H1 (cell line): ENCODE measurements around the gene DOP1B. TPM values are rescaled to one million over a fixed set of nuclear protein-coding genes. Genes with fewer than 3 reads are reported as not detected.

Source experiments
- CTCF ChIA-PET: fragments of 300-600 bp; sonication (Branson Sonifier 250); formaldehyde crosslinking; loops from one replicate; lab custom pipeline; 2021; ENCODE audit not compliant: partially characterized antibody; lab: Charles Lee
- POLR2A ChIA-PET: fragments of 300-600 bp; sonication (Branson Sonifier 250); formaldehyde crosslinking; loops from one replicate; lab custom pipeline; 2021; ENCODE audit warnings: inconsistent platforms; ENCODE audit not compliant: partially characterized antibody; lab: Charles Lee
- DNase-seq, 2 experiments: peaks; one replicate each; pipeline versions ENCODE4 v3.0.0 to v3.0.0-alpha.2; 2010 to 2022; ENCODE audit warnings: low spot score in 2 of 2, low read depth in 1 of 2, mixed read lengths in 1 of 2
- FAIRE-seq: peaks from 2 replicates; lab custom pipeline; 2011; peaks lifted over from hg19 to GRCh38; lab: Jason Lieb, UNC
- H2AFZ ChIP-seq: 2 replicates; pipeline ENCODE4 v1.8.1; 2012; ENCODE audit warnings: low read length, inconsistent platforms
- H2AK5ac ChIP-seq: 2 replicates; pipeline ENCODE4 v1.6.1; 2013; ENCODE audit warnings: low read depth, low read length
- H2BK120ac ChIP-seq: replicated peaks from 2 replicates; pipeline ENCODE3; 2013; ENCODE audit warnings: low read depth, low read length, inconsistent platforms
- H2BK12ac ChIP-seq: 2 replicates; pipeline ENCODE4 v1.6.1; 2013; ENCODE audit warnings: low read depth, low read length
- H2BK15ac ChIP-seq: 2 replicates; pipeline ENCODE4 v1.6.1; 2013; ENCODE audit warnings: low read length
- H2BK20ac ChIP-seq: 2 replicates; pipeline ENCODE4 v1.6.1; 2013; ENCODE audit warnings: low read length
- H2BK5ac ChIP-seq: 2 replicates; pipeline ENCODE4 v1.6.1; 2013; ENCODE audit warnings: low read depth, low read length
- H3K14ac ChIP-seq: 2 replicates; pipeline ENCODE4 v1.6.1; 2013; ENCODE audit warnings: inconsistent platforms; ENCODE audit not compliant: insufficient read length
- H3K18ac ChIP-seq: 2 replicates; pipeline ENCODE4 v1.6.1; 2013; ENCODE audit warnings: low read length; ENCODE audit errors: extremely low read depth
- H3K23ac ChIP-seq: 2 replicates; pipeline ENCODE4 v1.6.1; 2013; ENCODE audit warnings: inconsistent platforms; ENCODE audit not compliant: insufficient read length
- H3K23me2 ChIP-seq: 2 replicates; pipeline ENCODE4 v1.6.1; 2013; ENCODE audit warnings: low read depth, low read length
- H3K27ac ChIP-seq: 2 replicates; pipeline ENCODE4 v1.6.1; 2011; ENCODE audit warnings: low read depth, low read length, inconsistent platforms
- H3K27me3 ChIP-seq, 4 experiments: replicated peaks in 1 of 4; 1 replicate in 1 of 4; 2 replicates in 3 of 4; pipeline versions ENCODE4 v1.6.1 to v1.8.1; 2011 to 2013; ENCODE audit warnings: low read length in 3 of 4, mild to moderate bottlenecking in 3 of 4, inconsistent platforms in 2 of 4, mixed read lengths in 2 of 4, moderate library complexity in 1 of 4; ENCODE audit not compliant: control insufficient read depth in 3 of 4, insufficient read depth in 3 of 4; ENCODE audit errors: extremely low read depth in 1 of 4
- H3K36me3 ChIP-seq, 4 experiments: 2 replicates each; pipeline versions ENCODE4 v1.6.1 to v1.8.1; 2011 to 2013; ENCODE audit warnings: mild to moderate bottlenecking in 4 of 4, low read length in 3 of 4, moderate library complexity in 2 of 4, control low read depth in 1 of 4, inconsistent platforms in 1 of 4; ENCODE audit not compliant: insufficient read depth in 4 of 4, control insufficient read depth in 2 of 4
- H3K4ac ChIP-seq: replicated peaks from 2 replicates; pipeline ENCODE3; 2013; ENCODE audit warnings: low read length, low read depth, mixed read lengths, inconsistent platforms; ENCODE audit not compliant: insufficient read length
- H3K4me1 ChIP-seq, 4 experiments: replicated peaks in 1 of 4; 1 replicate in 1 of 4; 2 replicates in 3 of 4; pipeline versions ENCODE4 v1.6.1 to v1.8.1; 2011 to 2013; ENCODE audit warnings: low read length in 3 of 4, inconsistent platforms in 2 of 4, mixed read lengths in 1 of 4; ENCODE audit not compliant: insufficient read depth in 4 of 4, control insufficient read depth in 3 of 4
- H3K4me2 ChIP-seq, 2 experiments: 2 replicates each; pipeline versions ENCODE4 v1.6.1 to v1.8.1; 2011 to 2013; ENCODE audit warnings: low read depth in 2 of 2, low read length in 2 of 2, control low read depth in 1 of 2, inconsistent platforms in 1 of 2, mild to moderate bottlenecking in 1 of 2; ENCODE audit not compliant: insufficient read depth in 1 of 2
- H3K4me3 ChIP-seq, 4 experiments: fragments of 200-600, 300-600 bp in 1 of 4; sonication (generic), shearing (Covaris generic), sonication (Bioruptor Twin) in 1 of 4; 2 replicates each; pipeline versions ENCODE4 v1.5.1 to v1.8.1; 2011 to 2016; ENCODE audit warnings: low read length in 4 of 4, low read depth in 3 of 4, control low read depth in 2 of 4, inconsistent platforms in 2 of 4, mild to moderate bottlenecking in 2 of 4, mixed read lengths in 1 of 4, moderate library complexity in 1 of 4; ENCODE audit not compliant: insufficient read depth in 2 of 4; ENCODE audit errors: extremely low read depth in 1 of 4
- H3K56ac ChIP-seq: replicated peaks from 2 replicates; pipeline ENCODE3; 2013; ENCODE audit warnings: low read depth, mild to moderate bottlenecking, mixed read lengths, low read length, inconsistent platforms; ENCODE audit not compliant: insufficient read length
- H3K79me1 ChIP-seq: 2 replicates; pipeline ENCODE4 v1.6.1; 2013; ENCODE audit warnings: low read depth, low read length, control low read depth
- H3K79me2 ChIP-seq, 2 experiments: 2 replicates each; pipeline versions ENCODE4 v1.6.1 to v1.8.1; 2012 to 2013; ENCODE audit warnings: low read length in 2 of 2, mild to moderate bottlenecking in 2 of 2, inconsistent platforms in 1 of 2; ENCODE audit not compliant: insufficient read depth in 2 of 2, control insufficient read depth in 1 of 2
- H3K9ac ChIP-seq, 4 experiments: replicated peaks in 1 of 4; 1 replicate in 1 of 4; 2 replicates in 3 of 4; pipeline versions ENCODE4 v1.6.1 to v1.8.1; 2011 to 2013; ENCODE audit warnings: low read depth in 3 of 4, low read length in 3 of 4, control low read depth in 2 of 4, mild to moderate bottlenecking in 2 of 4, moderate library complexity in 2 of 4, inconsistent platforms in 1 of 4; ENCODE audit errors: extremely low read depth in 1 of 4
- H3K9me3 ChIP-seq, 2 experiments: 2 replicates each; pipeline versions ENCODE4 v1.6.1 to v1.8.1; 2012 to 2013; ENCODE audit warnings: mild to moderate bottlenecking in 2 of 2, moderate library complexity in 2 of 2, control low read depth in 1 of 2, inconsistent platforms in 1 of 2, low read depth in 1 of 2, low read length in 1 of 2, mixed read lengths in 1 of 2; ENCODE audit not compliant: insufficient read depth in 2 of 2
- H4K20me1 ChIP-seq, 2 experiments: replicated peaks in 1 of 2; 2 replicates each; pipeline versions ENCODE3 to v1.8.1; 2011 to 2013; ENCODE audit warnings: inconsistent platforms in 2 of 2, low read length in 2 of 2, mild to moderate bottlenecking in 1 of 2; ENCODE audit not compliant: insufficient read depth in 2 of 2, control insufficient read depth in 1 of 2
- H4K5ac ChIP-seq: 2 replicates; pipeline ENCODE4 v1.6.1; 2013; ENCODE audit warnings: low read length, low read depth, mixed read lengths, inconsistent platforms; ENCODE audit not compliant: insufficient read length
- H4K8ac ChIP-seq: 2 replicates; pipeline ENCODE4 v1.8.0; 2013; ENCODE audit warnings: mild to moderate bottlenecking, moderate library complexity, low read length, inconsistent platforms; ENCODE audit not compliant: insufficient read depth; ENCODE audit errors: extremely low read depth
- H4K91ac ChIP-seq: replicated peaks from 2 replicates; pipeline ENCODE3; 2013; ENCODE audit warnings: low read length, mixed read lengths, inconsistent platforms; ENCODE audit not compliant: insufficient read length
- FOSL1 ChIP-seq: IDR thresholded peaks from 2 replicates; pipeline ENCODE4 v1.6.1; 2011; ENCODE audit warnings: mild to moderate bottlenecking, low read depth, low read length, moderate library complexity; ENCODE audit not compliant: insufficient read depth
- POLR2A ChIP-seq, 2 experiments: IDR thresholded peaks; 1 replicate in 1 of 2; 2 replicates in 1 of 2; pipeline ENCODE4 v1.6.1; 2011; ENCODE audit warnings: low read depth in 2 of 2, low read length in 2 of 2, mild to moderate bottlenecking in 2 of 2; ENCODE audit errors: control extremely low read depth in 1 of 2
- TAF1 ChIP-seq: IDR thresholded peaks from 2 replicates; pipeline ENCODE4 v1.6.1; 2011; ENCODE audit warnings: mild to moderate bottlenecking, low read depth, low read length
- WGBS, 2 experiments: shearing (Covaris generic) in 1 of 2; methylation state at CpG; one replicate each; pipeline versions ENCODE4 v1.1.6 to v1.1.7; 2013 to 2015; ENCODE audit warnings: low lambda C conversion rate in 2 of 2, mixed read lengths in 2 of 2, inconsistent platforms in 1 of 2, low coverage in 1 of 2, missing lambda C conversion rate in 1 of 2; ENCODE audit not compliant: insufficient replicate concordance in 2 of 2, insufficient coverage in 1 of 2, insufficient read length in 1 of 2; ENCODE audit errors: extremely low coverage in 1 of 2, missing lambda C conversion rate in 1 of 2; 5-methylcytosine and 5-hydroxymethylcytosine counted together
- polyA plus RNA-seq, 7 experiments: library from polyadenylated mRNA; depleted of rRNA in 3 of 7; stranded (reverse) in 5 of 7; unstranded in 2 of 7; fragments of >200 nt in 5 of 7; fragments of 200-250 nt in 2 of 7; gene quantifications; 1 replicate in 5 of 7; 2 replicates in 1 of 7; 4 replicates in 1 of 7; pipeline versions ENCODE4 v1.2.1 to v1.2.3, GENCODE V29; 2011 to 2013; ENCODE audit warnings: missing spikeins in 2 of 7, mixed read lengths in 2 of 7
- total RNA-seq: library from RNA; stranded (reverse); fragmentation: NEBNext Ultra II Directional; extraction: Animal tissue kit (Norgen Biotek cat#: 25700); gene quantifications from 2 replicates; pipeline ENCODE4 v1.2.1, GENCODE V29; 2021

The DOP1B gene
- total and polyA plus RNA-seq, 2 of the 8 experiments (the other 6 are each of a cell fraction or from before 2014, with no cell fraction given) = 2.8 to 9.9 TPM

DNA sequence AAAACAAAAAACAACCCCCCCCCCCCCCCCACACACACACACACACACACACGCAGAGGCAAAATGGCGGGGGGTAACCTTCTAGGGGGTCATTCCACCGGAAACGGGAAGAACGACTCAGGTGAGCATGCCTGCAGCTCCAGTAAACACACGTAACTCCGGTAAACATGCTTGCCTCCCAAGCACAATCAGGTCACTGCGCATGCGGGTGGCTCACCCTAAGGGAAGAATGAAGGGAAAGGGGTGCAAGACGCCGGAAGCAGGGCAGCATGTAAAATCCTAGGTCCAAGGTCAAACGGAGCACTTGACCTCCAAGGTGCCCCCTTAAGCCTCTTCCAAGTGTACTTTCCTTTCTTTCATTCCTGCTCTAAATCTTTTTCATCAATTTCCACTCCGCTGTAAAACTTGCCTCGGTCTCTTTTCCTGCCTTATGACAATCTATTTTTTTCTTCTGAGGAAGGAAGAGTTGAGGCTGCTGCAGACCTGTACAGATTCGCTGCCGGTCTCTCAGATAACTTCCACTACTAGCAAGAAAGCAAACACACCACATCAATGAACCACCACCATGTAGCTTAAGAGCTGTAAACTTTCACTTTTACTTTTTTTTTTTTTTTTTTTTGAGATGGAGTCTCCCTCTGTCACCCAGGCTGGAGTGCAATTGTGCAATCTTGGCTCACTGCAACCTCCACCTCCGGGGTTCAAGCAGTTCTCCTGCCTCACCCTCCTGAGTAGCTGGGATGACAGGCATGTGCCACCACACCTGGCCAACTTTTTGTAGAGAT, 42.8 kb upstream of the DOP1B start:
- Histone ChIP-seq H4K5ac (no peak overlapping the region), H2BK15ac (no peak overlapping the region), H3K36me3 (peaks cover 3 to 20% (median 12%) of the 10 kb centered on the region in 4 experiments; a peak in 6 of 8 replicates), H3K79me1 (no peaks in the 10 kb centered on the region)
- no peak for DNase-seq
- TF ChIP-seq FOSL1 (no peak), TAF1 (no peak), POLR2A (IDR thresholded peaks at IDR 0.05; ENCODE audit: control extremely low read depth in 1 of 2, low read depth in 2 of 2, low read length in 2 of 2) (0 out of 3 replicates have a peak, but pooled peaks of 1 of the 2 experiments have one; percentile 11)
- TF ChIP-seq, all 59 proteins: peak for 1
- ChIA-PET CTCF (interaction anchor here (0.6 to 5.7 kb wide), 29 partner anchors 8 to 1353 kb away, joined by 3 to 35 read pairs (median 4); partner anchors contain the start of gene SETD4), POLR2A (interaction anchor here (0.6 to 2.7 kb wide), 3 partner anchors 13 to 78 kb away, joined by 3 to 9 read pairs (median 3); no protein-coding TSS in a partner anchor)
- no peak overlapping the region for H3K56ac ChIP-seq
- no peak overlapping the region for H3K4me3 ChIP-seq
- H3K4ac ChIP-seq = no peak overlapping the region
- no peaks in the 10 kb centered on the region for H4K20me1 ChIP-seq
- no peak overlapping the region for H3K14ac ChIP-seq
- H3K27ac ChIP-seq = no peak overlapping the region
- peaks cover 0 to 10% (median 5%) of the 10 kb centered on the region in 4 experiments; a peak in 6 of 7 replicates for H3K4me1 ChIP-seq
- H2AFZ ChIP-seq = no peak overlapping the region
- no peak overlapping the region for H4K8ac ChIP-seq
- no peaks in the 10 kb centered on the region for H3K79me2 ChIP-seq
- H2BK20ac ChIP-seq = no peak overlapping the region
- H3K23me2 ChIP-seq = no peaks in the 10 kb centered on the region; the same call in 1 of the 2 replicates
- no peak overlapping the region for H2BK120ac ChIP-seq
- 91 to 100% methylated on average over 1 to 13 of the region's 17 CpGs for WGBS, 2 experiments
- no peak overlapping the region for H3K18ac ChIP-seq
- H3K27me3 ChIP-seq = no peaks in the 10 kb centered on the region
- H3K23ac ChIP-seq = no peak overlapping the region
- no peak for FAIRE-seq
- H3K9me3 ChIP-seq = peaks cover 3 to 8% of the 10 kb centered on the region in 2 experiments; a peak in 1 of 4 replicates
- H2AK5ac ChIP-seq = no peak overlapping the region
- no peak overlapping the region for H2BK5ac ChIP-seq
- H3K4me2 ChIP-seq = no peak overlapping the region
- H4K91ac ChIP-seq = no peak overlapping the region
- H3K9ac ChIP-seq = no peak overlapping the region
- H2BK12ac ChIP-seq = no peak overlapping the region
